Loucy (cell line): Measurements from ENCODE around the gene MYH13.

Experiments used
- H2AFZ ChIP-seq: fragments of 200-600 bp; sonication (generic); 2 replicates; pipeline ENCODE4 v1.6.0; 2016; ENCODE audit warnings: antibody characterized with exemption, mild to moderate bottlenecking, low read length, moderate library complexity
- H3F3A ChIP-seq: fragments of 200-600 bp; 2 replicates; pipeline ENCODE4 v1.6.0; 2016; ENCODE audit warnings: antibody characterized with exemption, low read depth, mild to moderate bottlenecking
- H3K27me3 ChIP-seq: fragments of 200-600 bp; sonication (generic); 2 replicates; pipeline ENCODE4 v1.6.1; 2014; ENCODE audit warnings: low read length, mild to moderate bottlenecking; ENCODE audit not compliant: insufficient read depth, poor library complexity, severe bottlenecking
- H3K36me3 ChIP-seq: fragments of 200-600 bp; sonication (generic); 2 replicates; pipeline ENCODE4 v1.6.1; 2016; ENCODE audit warnings: low read length; ENCODE audit not compliant: insufficient read depth
- H3K4me1 ChIP-seq: fragments of 200-600 bp; sonication (generic); 2 replicates; pipeline ENCODE4 v1.5.1; 2014; ENCODE audit warnings: low read length, mild to moderate bottlenecking; ENCODE audit not compliant: insufficient read depth, poor library complexity, severe bottlenecking
- H3K4me2 ChIP-seq: fragments of 200-600 bp; sonication (generic); 2 replicates; pipeline ENCODE4 v1.6.0; 2014; ENCODE audit warnings: antibody characterized with exemption, low read length, low read depth, mild to moderate bottlenecking; ENCODE audit not compliant: poor library complexity, severe bottlenecking
- H3K4me3 ChIP-seq: fragments of 200-600 bp; sonication (generic); 2 replicates; pipeline ENCODE4 v1.5.1; 2014; ENCODE audit warnings: low read length, mild to moderate bottlenecking, mixed read lengths; ENCODE audit not compliant: poor library complexity, severe bottlenecking
- H3K79me2 ChIP-seq: fragments of 200-600 bp; sonication (generic); 2 replicates; pipeline ENCODE4 v1.6.1; 2014; ENCODE audit warnings: low read length; ENCODE audit not compliant: insufficient read depth
- H3K9ac ChIP-seq: fragments of 200-600 bp; sonication (generic); 2 replicates; pipeline ENCODE4 v1.6.0; 2014; ENCODE audit warnings: mild to moderate bottlenecking, low read depth, low read length, moderate library complexity; ENCODE audit not compliant: poor library complexity, severe bottlenecking
- H3K9me2 ChIP-seq: fragments of 200-600 bp; sonication (generic); replicated peaks from 2 replicates; pipeline ENCODE4 v1.6.1; 2016; ENCODE audit warnings: low read depth, low read length, mixed read lengths
- H3K9me3 ChIP-seq: fragments of 200-600 bp; sonication (generic); 2 replicates; pipeline ENCODE4 v1.6.1; 2014; ENCODE audit warnings: mild to moderate bottlenecking, antibody characterized with exemption, low read length, low read depth; ENCODE audit not compliant: insufficient read depth
- H4K20me1 ChIP-seq: fragments of 200-600 bp; sonication (generic); 2 replicates; pipeline ENCODE4 v1.6.0; 2014; ENCODE audit warnings: antibody characterized with exemption, low read length, mild to moderate bottlenecking; ENCODE audit not compliant: insufficient read depth, poor library complexity, severe bottlenecking
- EZH2phosphoT487 ChIP-seq: fragments of 200-600 bp; IDR thresholded peaks from 2 replicates; pipeline ENCODE4 v1.6.1; 2018; ENCODE audit warnings: antibody characterized with exemption, mild to moderate bottlenecking, moderate library complexity, borderline replicate concordance
- TF ChIP-seq, protein P1 (sequence below): fragments of 200-600 bp; sonication (generic); conservative IDR thresholded peaks from 2 replicates; pipeline ENCODE4 v1.5.1; 2014; ENCODE audit warnings: mild to moderate bottlenecking, antibody characterized with exemption, low read length

The MYH13 gene

GRCh38 chr17:10264051-10264450 is 108.8 kb downstream of the MYH13 start:
- Histone ChIP-seq H3K9me2 (no peaks in the 10 kb centered on the region), H3K27me3 (no peaks in the 10 kb centered on the region), H4K20me1 (no peaks in the 10 kb centered on the region), H3F3A (no peaks in the 10 kb centered on the region), H3K4me1 (no peaks in the 10 kb centered on the region), H2AFZ (no peak overlapping the region), H3K9ac (no peak overlapping the region), H3K4me3 (no peak overlapping the region), H3K4me2 (no peak overlapping the region), H3K79me2 (no peaks in the 10 kb centered on the region), H3K36me3 (no peaks in the 10 kb centered on the region), H3K9me3 (no peaks in the 10 kb centered on the region)
- TF ChIP-seq, protein P1, sequence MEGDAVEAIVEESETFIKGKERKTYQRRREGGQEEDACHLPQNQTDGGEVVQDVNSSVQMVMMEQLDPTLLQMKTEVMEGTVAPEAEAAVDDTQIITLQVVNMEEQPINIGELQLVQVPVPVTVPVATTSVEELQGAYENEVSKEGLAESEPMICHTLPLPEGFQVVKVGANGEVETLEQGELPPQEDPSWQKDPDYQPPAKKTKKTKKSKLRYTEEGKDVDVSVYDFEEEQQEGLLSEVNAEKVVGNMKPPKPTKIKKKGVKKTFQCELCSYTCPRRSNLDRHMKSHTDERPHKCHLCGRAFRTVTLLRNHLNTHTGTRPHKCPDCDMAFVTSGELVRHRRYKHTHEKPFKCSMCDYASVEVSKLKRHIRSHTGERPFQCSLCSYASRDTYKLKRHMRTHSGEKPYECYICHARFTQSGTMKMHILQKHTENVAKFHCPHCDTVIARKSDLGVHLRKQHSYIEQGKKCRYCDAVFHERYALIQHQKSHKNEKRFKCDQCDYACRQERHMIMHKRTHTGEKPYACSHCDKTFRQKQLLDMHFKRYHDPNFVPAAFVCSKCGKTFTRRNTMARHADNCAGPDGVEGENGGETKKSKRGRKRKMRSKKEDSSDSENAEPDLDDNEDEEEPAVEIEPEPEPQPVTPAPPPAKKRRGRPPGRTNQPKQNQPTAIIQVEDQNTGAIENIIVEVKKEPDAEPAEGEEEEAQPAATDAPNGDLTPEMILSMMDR: no peak
- no peak for TF ChIP-seq EZH2phosphoT487

DNA sequence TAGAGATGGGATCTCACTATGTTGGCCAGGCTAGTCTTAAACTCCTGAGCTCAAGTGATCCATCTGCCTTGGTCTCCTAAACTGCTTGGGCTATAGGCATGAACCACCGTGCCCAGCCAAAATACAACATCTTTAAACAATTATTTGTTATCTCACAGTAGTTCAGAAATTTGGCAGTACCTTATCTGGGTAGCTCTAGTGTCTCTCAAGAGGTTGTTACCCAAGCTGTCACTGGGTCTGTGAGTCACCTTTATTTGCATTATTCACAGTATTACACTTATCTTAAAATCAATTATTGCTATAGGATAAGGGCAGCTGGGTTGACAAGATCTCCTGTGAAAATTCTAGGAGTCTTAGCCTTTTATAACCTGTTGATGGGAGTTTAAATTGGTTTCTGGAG is 110.4 kb downstream of the MYH13 start:
- Histone ChIP-seq H3K4me1 (no peaks in the 10 kb centered on the region), H3K27me3 (no peaks in the 10 kb centered on the region), H2AFZ (no peak overlapping the region), H3K9me3 (no peaks in the 10 kb centered on the region), H3K4me2 (no peak overlapping the region), H3K9me2 (no peaks in the 10 kb centered on the region), H3K9ac (no peak overlapping the region), H3F3A (no peaks in the 10 kb centered on the region), H3K79me2 (no peaks in the 10 kb centered on the region), H3K36me3 (no peaks in the 10 kb centered on the region), H4K20me1 (no peaks in the 10 kb centered on the region), H3K4me3 (no peak overlapping the region)
- no peak for TF ChIP-seq EZH2phosphoT487

- H4K20me1 ChIP-seq: no peaks in the 10 kb centered on the region
- no peak overlapping the region for H3K4me2 ChIP-seq
- no peaks in the 10 kb centered on the region for H3K4me1 ChIP-seq
- H3K79me2 ChIP-seq: no peaks in the 10 kb centered on the region
- no peak for TF ChIP-seq EZH2phosphoT487
- TF ChIP-seq, protein P1: no peak
- no peaks in the 10 kb centered on the region for H3F3A ChIP-seq
- no peaks in the 10 kb centered on the region for H3K9me2 ChIP-seq
- H2AFZ ChIP-seq: no peak overlapping the region
- H3K36me3 ChIP-seq: no peaks in the 10 kb centered on the region
- no peak overlapping the region for H3K4me3 ChIP-seq
- H3K27me3 ChIP-seq: no peaks in the 10 kb centered on the region
- H3K9ac ChIP-seq: no peak overlapping the region
- no peaks in the 10 kb centered on the region for H3K9me3 ChIP-seq
Observed at GRCh38 chr17:10261098-10261497, 111.7 kb downstream of the MYH13 start.

DNA sequence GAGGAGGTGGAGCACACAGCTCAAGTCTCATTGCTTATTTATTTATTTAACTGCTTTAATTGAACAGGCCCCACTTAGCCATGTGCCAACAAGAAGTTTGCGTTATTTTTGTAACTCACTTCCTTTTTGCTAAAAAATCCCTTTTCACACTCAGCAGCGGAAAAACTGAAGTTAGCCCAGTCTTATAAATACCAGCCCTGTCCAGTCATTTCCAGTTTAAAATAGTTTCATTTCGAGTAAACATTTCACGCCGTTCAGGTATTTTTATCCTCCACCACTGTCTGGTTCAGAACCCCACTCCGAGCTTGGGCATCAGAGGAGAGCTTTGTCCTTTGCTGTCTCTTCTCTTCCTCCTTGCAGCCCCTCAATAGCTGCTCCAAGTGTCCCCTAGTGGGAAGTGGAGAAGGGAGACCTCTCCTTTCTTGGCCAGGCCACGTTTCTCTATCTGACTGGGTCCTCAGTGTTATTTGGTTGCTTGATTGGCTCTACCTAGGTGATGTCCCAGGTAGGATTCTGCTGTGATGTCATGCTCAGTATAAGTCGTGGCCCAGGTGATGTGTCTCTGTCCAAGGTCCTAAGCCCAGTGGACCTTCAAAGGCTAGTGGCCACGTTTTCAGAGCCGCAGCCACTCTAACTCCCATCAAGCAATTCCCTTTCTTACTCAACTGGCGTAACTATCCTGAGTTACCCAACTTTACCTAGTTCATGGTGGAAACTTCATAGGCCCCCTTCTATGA is 121.4 kb downstream of the MYH13 start:
- Histone ChIP-seq H4K20me1 (no peaks in the 10 kb centered on the region), H3K36me3 (no peaks in the 10 kb centered on the region), H3K9ac (no peak overlapping the region), H3K79me2 (no peaks in the 10 kb centered on the region), H3K9me3 (no peaks in the 10 kb centered on the region), H3K4me2 (no peak overlapping the region), H3K9me2 (no peaks in the 10 kb centered on the region), H3K4me3 (no peak overlapping the region), H2AFZ (no peak overlapping the region), H3F3A (no peaks in the 10 kb centered on the region), H3K27me3 (no peaks in the 10 kb centered on the region), H3K4me1 (no peaks in the 10 kb centered on the region)
- TF ChIP-seq, protein P1: no peak
- TF ChIP-seq EZH2phosphoT487: no peak
